D341Med (cell line): ENCODE results near the gene UIMC1.
"Not testable (repeated sequence)": the region's sequence is repeated elsewhere in the genome, so short reads cannot be mapped to it uniquely, and the experiment has no call there.

Source experiments
- DNase-seq: peaks from one replicate; pipeline ENCODE4 v3.0.0; 2012; ENCODE audit warnings: low spot score

UIMC1 gene

GRCh38 chr5:177005619-177006264 is 837 bp downstream of the UIMC1 start:
- peak; percentile 79 for DNase-seq

DNA sequence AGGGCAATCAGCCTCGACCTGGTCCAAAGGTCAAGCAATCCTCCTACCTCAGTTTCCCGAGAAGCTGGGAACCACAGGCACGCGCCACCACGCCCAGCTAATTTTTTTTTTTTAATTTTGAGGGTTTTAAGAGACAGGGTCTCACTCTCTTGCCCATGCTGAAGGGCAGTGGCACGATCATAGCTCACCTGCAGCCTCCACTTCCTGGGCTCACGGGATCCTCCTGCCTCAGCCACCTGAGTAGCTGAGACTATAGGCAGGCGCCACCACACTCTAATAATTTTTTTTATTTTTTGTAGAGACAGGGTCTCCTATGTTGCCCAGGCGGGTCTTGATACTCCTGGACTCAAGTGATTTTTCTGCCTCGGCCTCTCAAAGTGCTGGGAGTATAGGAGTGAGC is 1.6 kb downstream of the UIMC1 start:
- no peak for DNase-seq

GRCh38 chr5:177003649-177004048 is 2.9 kb downstream of the UIMC1 start:
- DNase-seq = no peak

- not testable (repeated sequence) for DNase-seq
Observed at GRCh38 chr5:176999526-176999925, 7.1 kb downstream of the UIMC1 start.

DNA sequence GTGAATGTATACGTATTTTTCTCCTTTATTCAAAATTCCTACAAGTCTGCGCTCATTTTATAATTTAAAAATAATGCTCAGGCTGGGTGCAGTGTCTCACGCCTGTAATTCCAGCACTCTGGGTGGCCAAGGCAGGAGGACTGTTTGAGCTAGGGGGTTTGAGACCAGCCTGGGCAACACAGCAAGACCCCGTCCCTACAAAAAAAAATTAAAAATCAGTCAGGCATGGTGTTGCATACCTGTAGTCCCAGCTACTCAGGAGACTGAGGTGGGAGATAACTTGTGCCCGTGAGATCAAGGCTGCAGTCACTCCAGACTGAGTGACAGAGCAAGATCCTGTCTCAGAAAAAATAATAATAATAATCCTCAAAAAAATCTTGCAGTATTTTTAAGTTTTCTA is 7.8 kb downstream of the UIMC1 start:
- DNase-seq = no peak

- no peak for DNase-seq
Observed at GRCh38 chr5:176996780-176997179, 9.8 kb downstream of the UIMC1 start.

DNA sequence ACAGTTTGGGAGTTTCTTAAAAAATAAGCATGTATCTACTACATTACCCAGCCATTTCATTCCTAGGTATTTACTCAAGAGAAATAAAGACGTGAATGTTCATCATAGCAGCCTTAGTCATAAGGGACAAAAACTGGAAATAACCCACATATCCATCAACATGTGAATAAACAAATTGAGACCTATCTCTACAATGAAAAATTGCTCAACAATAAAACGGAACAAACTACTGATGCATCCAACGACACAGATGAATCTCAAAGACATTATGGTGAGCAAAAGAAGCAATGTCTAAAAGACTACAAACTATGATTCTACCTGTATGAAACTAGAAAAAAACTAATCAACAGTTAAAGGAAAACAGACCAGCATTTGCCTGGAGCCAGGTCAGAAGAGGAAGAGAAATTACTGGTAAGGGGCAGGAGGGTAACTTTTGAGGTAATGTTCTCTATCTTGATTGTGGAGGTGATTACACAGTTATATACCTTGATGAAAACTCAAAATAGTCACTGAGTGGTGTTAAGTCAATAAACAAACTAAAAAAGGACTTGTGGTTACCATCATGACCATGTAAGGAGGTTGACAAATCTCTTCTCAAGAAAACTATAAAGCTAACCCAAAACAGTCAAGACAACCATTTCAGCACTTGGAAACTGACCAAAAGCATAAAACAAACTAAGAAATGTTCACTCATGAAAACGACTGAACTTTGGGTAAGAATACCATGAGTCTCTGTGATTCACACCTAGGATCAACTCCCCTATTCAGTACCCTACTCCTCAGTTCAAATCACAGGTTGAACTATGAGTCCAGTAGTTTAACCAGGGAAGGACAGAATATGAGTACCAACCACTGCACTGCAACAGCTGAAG is 10.4 kb downstream of the UIMC1 start:
- no peak for DNase-seq

- DNase-seq = no peak
Observed at GRCh38 chr5:176995122-176995490, 11.5 kb downstream of the UIMC1 start.

- no peak for DNase-seq
Observed at GRCh38 chr5:176994460-176995121, 12.0 kb downstream of the UIMC1 start.

DNA sequence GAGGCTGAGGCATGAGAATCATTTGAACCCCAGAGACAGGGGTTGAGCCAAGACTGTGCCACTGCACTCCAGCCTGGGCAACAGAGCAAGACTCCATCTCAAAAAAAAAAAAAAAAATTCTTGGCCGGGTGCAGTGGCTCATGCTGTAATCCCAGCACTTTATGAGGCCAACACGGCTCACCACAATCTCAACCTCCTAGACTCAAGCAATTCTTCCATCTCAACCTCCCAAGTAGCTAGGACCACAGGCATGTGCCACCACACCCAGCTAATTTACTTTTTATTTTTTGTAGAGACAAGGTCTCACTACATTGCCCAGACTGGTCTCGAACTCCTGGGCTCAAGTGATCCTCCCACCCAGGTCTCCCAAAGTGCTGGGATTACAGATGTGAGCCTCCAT is 13.5 kb downstream of the UIMC1 start:
- not testable (repeated sequence) for DNase-seq

GRCh38 chr5:176987583-176987982 is 19.0 kb downstream of the UIMC1 start:
- no peak for DNase-seq

- no peak for DNase-seq
Observed at GRCh38 chr5:176986280-176986679, 20.3 kb downstream of the UIMC1 start.

- no peak for DNase-seq
Observed at GRCh38 chr5:176985516-176985915, 21.1 kb downstream of the UIMC1 start.

GRCh38 chr5:176984176-176984575 is 22.4 kb downstream of the UIMC1 start:
- not testable (repeated sequence) for DNase-seq

- not testable (repeated sequence) for DNase-seq
Observed at GRCh38 chr5:176983593-176983992, 23.0 kb downstream of the UIMC1 start.

GRCh38 chr5:176983112-176983511 is 23.5 kb downstream of the UIMC1 start:
- DNase-seq = not testable (repeated sequence)

GRCh38 chr5:176980818-176981217 is 25.8 kb downstream of the UIMC1 start:
- no peak for DNase-seq

- DNase-seq = no peak
Observed at GRCh38 chr5:176979669-176980068, 26.9 kb downstream of the UIMC1 start.

DNA sequence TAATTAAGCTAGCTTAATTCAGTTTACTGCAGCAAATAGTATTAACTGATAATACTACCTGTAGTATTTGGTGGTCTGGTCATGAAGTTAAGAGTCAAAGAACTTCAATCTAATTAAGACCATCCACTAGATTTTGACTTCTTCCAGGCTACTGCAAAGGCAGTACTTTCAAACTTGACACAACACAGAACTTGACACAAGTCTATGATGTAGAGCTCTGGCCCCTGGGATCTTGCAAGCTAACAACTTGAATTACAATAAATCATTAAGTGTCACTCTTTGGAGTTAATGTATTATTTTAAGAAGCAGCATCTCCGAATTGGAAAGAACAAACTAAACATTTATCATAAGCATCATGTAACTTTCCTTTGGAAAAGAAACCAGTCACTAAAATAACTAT is 40.9 kb downstream of the UIMC1 start:
- DNase-seq = no peak

DNA sequence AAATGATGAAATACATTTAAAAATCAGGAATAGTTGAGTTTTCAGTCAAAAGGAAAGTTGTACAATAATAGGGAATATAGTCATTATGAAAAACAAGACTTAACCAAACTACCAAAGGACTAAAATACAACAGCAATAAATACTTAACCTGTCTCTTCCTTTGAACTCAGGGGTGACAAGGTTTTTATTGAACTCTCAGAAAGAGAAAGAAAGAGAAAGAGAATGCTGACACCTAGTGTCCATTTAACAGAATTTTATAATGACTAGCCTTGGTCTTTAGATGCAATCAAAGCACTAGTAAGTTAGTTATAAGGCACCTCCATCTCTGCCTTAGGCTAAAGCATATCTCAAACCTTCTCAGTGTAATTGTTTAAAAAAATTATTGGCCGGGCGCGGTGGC is 47.5 kb downstream of the UIMC1 start:
- DNase-seq = peak; percentile 32

DNA sequence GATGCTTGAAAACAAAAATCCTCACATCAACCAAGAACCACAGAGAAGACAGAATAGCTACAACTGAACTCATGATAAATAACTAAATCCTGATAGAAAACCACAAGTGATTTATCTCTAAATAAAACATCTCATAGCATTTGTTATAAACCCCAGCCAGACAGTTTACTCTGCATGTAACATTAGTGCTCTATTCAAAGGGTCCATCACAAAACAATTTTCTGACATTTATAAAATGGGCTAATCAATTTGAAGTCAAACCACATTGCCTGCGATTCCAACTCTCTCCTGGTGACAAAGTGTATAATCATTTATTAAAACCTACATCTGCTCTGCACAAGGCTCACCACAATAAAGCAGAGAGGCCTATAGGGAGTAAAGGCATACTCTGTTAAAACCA is 49.8 kb downstream of the UIMC1 start:
- no peak for DNase-seq

GRCh38 chr5:176955895-176956294 is 50.7 kb downstream of the UIMC1 start:
- no peak for DNase-seq

DNA sequence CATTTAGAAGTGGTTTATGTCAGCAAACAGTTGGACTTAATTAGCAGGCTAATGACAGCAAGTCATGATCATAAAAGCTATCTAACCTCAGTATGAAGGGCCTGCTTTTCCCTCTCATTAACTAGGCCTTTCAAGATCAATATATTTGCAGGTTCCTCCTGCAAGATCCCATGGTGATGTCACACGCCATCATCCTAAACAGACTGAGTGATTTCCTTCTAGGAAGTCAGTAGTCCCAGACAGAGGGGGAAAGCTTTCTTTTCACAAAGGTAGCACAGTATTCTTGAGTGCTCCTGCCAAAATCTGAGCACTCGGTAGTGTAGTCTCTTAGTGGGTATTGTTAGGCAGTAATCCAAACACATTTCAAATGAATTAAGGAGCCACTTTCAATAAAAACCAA is 52.5 kb downstream of the UIMC1 start:
- peak; percentile 27 for DNase-seq
